GM23338 (cell line): ENCODE data around the gene DESI2. TPM values are rescaled to one million over a fixed set of nuclear protein-coding genes. Genes with fewer than 3 reads are reported as not detected.

ENCODE experiments used
- ATAC-seq: fragments of 200-7000 bp; cut with Tn5 transposase; 3 replicates; pipeline ENCODE4 v1.9.1; 2020
- DNase-seq: peaks from one replicate; pipeline ENCODE4 v3.0.0-alpha.2; 2015; ENCODE audit warnings: low spot score
- H2AFZ ChIP-seq: fragments of 200-600 bp; sonication (generic); 2 replicates; pipeline ENCODE4 v1.8.0; 2016; ENCODE audit warnings: antibody characterized with exemption, mild to moderate bottlenecking, moderate library complexity
- H3F3A ChIP-seq: fragments of 200-600 bp; sonication (generic); replicated peaks from 2 replicates; pipeline ENCODE4 v1.8.0; 2017; ENCODE audit warnings: antibody characterized with exemption, mixed run types, low read depth
- H3K27ac ChIP-seq: fragments of 200-600 bp; sonication (generic); 2 replicates; pipeline ENCODE4 v1.6.1; 2016; ENCODE audit warnings: low read depth
- H3K27me3 ChIP-seq: fragments of 200-600 bp; sonication (generic); 2 replicates; pipeline ENCODE4 v1.8.0; 2016; ENCODE audit warnings: mild to moderate bottlenecking, mixed run types, moderate library complexity; ENCODE audit not compliant: insufficient read depth
- H3K36me3 ChIP-seq: fragments of 200-600 bp; sonication (generic); 2 replicates; pipeline ENCODE4 v1.8.0; 2016; ENCODE audit warnings: mild to moderate bottlenecking; ENCODE audit not compliant: insufficient read depth
- H3K4me1 ChIP-seq: fragments of 200-600 bp; sonication (generic); 2 replicates; pipeline ENCODE4 v1.8.0; 2016; ENCODE audit warnings: mild to moderate bottlenecking, moderate library complexity; ENCODE audit not compliant: insufficient read depth
- H3K4me2 ChIP-seq: fragments of 200-600 bp; sonication (generic); 2 replicates; pipeline ENCODE4 v1.7.1; 2017; ENCODE audit warnings: mixed run types
- H3K4me3 ChIP-seq: fragments of 200-600 bp; sonication (generic); 2 replicates; pipeline ENCODE4 v1.6.1; 2016; ENCODE audit warnings: mixed run types
- H3K79me2 ChIP-seq: fragments of 200-600 bp; sonication (generic); replicated peaks from 2 replicates; pipeline ENCODE4 v1.8.0; 2017; ENCODE audit warnings: mild to moderate bottlenecking; ENCODE audit not compliant: insufficient read depth
- H3K9me2 ChIP-seq: fragments of 200-600 bp; sonication (generic); 2 replicates; pipeline ENCODE4 v1.8.0; 2017; ENCODE audit not compliant: insufficient read depth
- H4K20me1 ChIP-seq: fragments of 200-600 bp; sonication (generic); replicated peaks from 2 replicates; pipeline ENCODE4 v1.8.0; 2017; ENCODE audit warnings: mild to moderate bottlenecking; ENCODE audit not compliant: insufficient read depth
- H3K27ac Mint-ChIP-seq: 2 replicates; pipeline ENCODE4 v1.8.0; 2020; ENCODE audit warnings: inconsistent platforms, mild to moderate bottlenecking, moderate library complexity, mixed read lengths
- H3K27me3 Mint-ChIP-seq: 3 replicates; pipeline ENCODE4 v1.8.0; 2022; ENCODE audit warnings: low read depth, mild to moderate bottlenecking, moderate library complexity, mixed read lengths, inconsistent platforms; ENCODE audit not compliant: insufficient read depth, poor library complexity
- H3K36me3 Mint-ChIP-seq: 3 replicates; pipeline ENCODE4 v1.8.0; 2021; ENCODE audit warnings: low read depth, mild to moderate bottlenecking, inconsistent platforms, moderate library complexity, mixed read lengths
- H3K4me1 Mint-ChIP-seq: 3 replicates; pipeline ENCODE4 v1.8.0; 2020; ENCODE audit warnings: mild to moderate bottlenecking, inconsistent platforms, mixed read lengths
- H3K4me3 Mint-ChIP-seq: 3 replicates; pipeline ENCODE4 v1.8.0; 2021; ENCODE audit warnings: moderate library complexity, mild to moderate bottlenecking, inconsistent platforms, mixed read lengths
- H3K9me3 Mint-ChIP-seq: 3 replicates; pipeline ENCODE4 v1.8.0; 2020; ENCODE audit warnings: moderate library complexity, mild to moderate bottlenecking, inconsistent platforms, mixed read lengths
- CREB1 ChIP-seq: fragments of 250-450 bp; sonication (Bioruptor Pico); IDR thresholded peaks from 2 replicates; pipeline ENCODE4 v1.5.0; 2020; ENCODE audit warnings: low read depth, mild to moderate bottlenecking, moderate library complexity
- EZH2 ChIP-seq: fragments of 200-600 bp; sonication (generic); IDR thresholded peaks from one replicate; pipeline ENCODE4 v1.8.0; 2017; ENCODE audit warnings: antibody characterized with exemption, mild to moderate bottlenecking, low read depth; ENCODE audit not compliant: unreplicated experiment
- EZH2phosphoT487 ChIP-seq: fragments of 200-600 bp; sonication (generic); IDR thresholded peaks from one replicate; pipeline ENCODE4 v1.8.1; 2018; ENCODE audit warnings: antibody characterized with exemption; ENCODE audit not compliant: unreplicated experiment
- JUNB ChIP-seq: IDR thresholded peaks from one replicate; pipeline ENCODE4 v1.6.1; 2016; ENCODE audit warnings: antibody characterized with exemption; ENCODE audit not compliant: unreplicated experiment
- NANOG ChIP-seq: IDR thresholded peaks from 2 replicates; pipeline ENCODE4 v1.6.1; 2016; ENCODE audit warnings: antibody characterized with exemption, borderline replicate concordance
- POLR2AphosphoS5 ChIP-seq: IDR thresholded peaks from 2 replicates; pipeline ENCODE4 v1.6.1; 2016; ENCODE audit warnings: antibody characterized with exemption, low read depth
- STAT1 ChIP-seq: IDR thresholded peaks from one replicate; pipeline ENCODE4 v1.6.1; 2016; ENCODE audit warnings: antibody characterized with exemption; ENCODE audit not compliant: unreplicated experiment
- ZNF114 ChIP-seq: fragments of 250-450 bp; sonication (Bioruptor Pico); IDR thresholded peaks from 2 replicates; pipeline ENCODE4 v1.5.0; 2020; ENCODE audit warnings: mild to moderate bottlenecking, moderate library complexity
- ZNF331 ChIP-seq: fragments of 250-450 bp; sonication (Bioruptor Pico); IDR thresholded peaks from 2 replicates; pipeline ENCODE4 v1.5.0; 2020; ENCODE audit warnings: low read depth, mild to moderate bottlenecking, moderate library complexity
- long read RNA-seq: library from polyadenylated mRNA; unstranded; transcript quantifications from one replicate; pipeline ENCODE4 v2.0.0, GENCODE V29; 2020; ENCODE audit not compliant: unreplicated experiment
- polyA plus RNA-seq: library from polyadenylated mRNA; unstranded; fragments of >200 nt; fragmentation: Nextera tagmentation; extraction: Ambion mirVana; gene quantifications from 2 replicates; pipeline ENCODE4 v1.2.1, GENCODE V29; 2016
- total RNA-seq: library from RNA; depleted of rRNA; stranded (reverse); fragments of >200 nt; shearing (Covaris generic); gene quantifications from 2 replicates; pipeline ENCODE4 v1.2.3, GENCODE V29; 2014; rRNA removed
- TF ChIP-seq, protein P1 (sequence below): fragments of 250-450 bp; sonication (Bioruptor Pico); IDR thresholded peaks from 2 replicates; pipeline ENCODE4 v1.5.0; 2020; ENCODE audit warnings: mild to moderate bottlenecking, moderate library complexity
- TF ChIP-seq, protein P2 (sequence below): IDR thresholded peaks from 2 replicates; pipeline ENCODE4 v1.6.1; 2016; ENCODE audit warnings: antibody characterized with exemption
- TF ChIP-seq, protein P3 (sequence below): IDR thresholded peaks from one replicate; pipeline ENCODE4 v1.6.1; 2018; ENCODE audit warnings: antibody characterized with exemption; ENCODE audit not compliant: unreplicated experiment
- TF ChIP-seq, protein P4 (sequence below), 2 experiments: fragments of 200-600 bp in 1 of 2; sonication (generic) in 1 of 2; conservative IDR thresholded peaks; 2 replicates each; pipeline versions ENCODE4 v1.5.1 to v1.6.1; 2016 to 2017; ENCODE audit warnings: antibody characterized with exemption in 2 of 2, low read depth in 2 of 2, mild to moderate bottlenecking in 2 of 2, moderate library complexity in 1 of 2

DESI2 gene
- 145 and 175 TPM in 2 replicates for total RNA-seq
- polyA plus RNA-seq: 115 and 145 TPM in 2 replicates
- long read RNA-seq, full-length matches to known transcripts: 55 of 77 reads
- long read RNA-seq, partial matches to known transcripts: 2 of 77 reads
- long read RNA-seq, other reads (novel, unspliced or antisense): 20 of 77 reads

DNA sequence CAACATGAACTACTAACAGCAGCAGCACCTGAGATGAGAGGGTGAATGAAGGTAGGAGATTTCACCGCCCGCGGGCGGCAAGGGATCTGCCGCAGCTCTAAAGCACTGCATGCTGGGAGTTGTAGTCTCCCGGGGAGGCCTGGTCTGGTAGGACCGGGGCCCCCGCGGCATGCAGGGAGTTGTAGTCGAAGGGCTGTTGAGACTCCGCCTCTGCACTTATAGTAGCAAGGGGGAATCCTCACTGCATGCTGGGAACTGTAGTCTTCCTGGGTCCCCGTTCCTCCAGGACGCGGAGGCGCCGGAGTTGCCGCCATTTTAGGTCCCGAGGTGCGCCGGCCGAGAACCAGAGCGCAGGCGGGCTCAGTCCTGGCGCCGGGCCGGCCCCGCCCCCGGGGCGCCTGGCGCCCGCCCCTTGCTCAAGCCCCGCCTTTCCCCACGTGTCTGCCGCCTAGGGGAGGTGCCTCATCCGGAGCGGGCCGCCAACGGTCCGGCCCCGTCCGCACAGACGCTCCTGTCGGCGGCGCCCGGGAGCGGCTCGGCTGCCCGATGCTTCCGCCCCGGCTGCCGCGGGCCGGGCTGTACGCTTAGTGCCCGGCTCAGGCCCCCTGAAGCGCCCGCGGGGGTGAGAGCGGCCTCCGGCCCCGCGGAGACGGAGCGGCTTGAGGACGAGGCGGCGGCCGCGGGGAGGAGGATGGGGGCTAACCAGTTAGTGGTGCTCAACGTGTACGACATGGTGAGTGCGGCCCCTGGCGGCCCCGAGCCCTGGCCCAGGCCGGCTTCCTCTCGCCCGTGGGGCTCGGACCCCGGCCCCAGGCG is at the start of gene DESI2:
TSS of gene DESI2 (plus strand) at position 504 of the 816 bp plus-strand sequence. CDS start at position 692, 188 bp downstream.
- Mint-ChIP-seq H3K36me3 (peaks cover 11% of the 10 kb centered on the region), H3K27me3 (peaks cover 2% of the 10 kb centered on the region), H3K9me3 (no peaks in the 10 kb centered on the region), H3K27ac (peak within 1 kb of the TSS; percentile 94), H3K4me3 (peak within 1 kb of the TSS; percentile 80), H3K4me1 (peaks cover 37% of the 10 kb centered on the region)
- H3K4me3 ChIP-seq: peak within 1 kb of the TSS; percentile 97
- no peaks in the 10 kb centered on the region for H3K36me3 ChIP-seq
- ATAC-seq: peak; percentile 92
- no peaks in the 10 kb centered on the region for H3K27me3 ChIP-seq
- peaks cover 7% of the 10 kb centered on the region; the same call in 1 of the 2 replicates for H3K9me2 ChIP-seq
- peaks cover 19% of the 10 kb centered on the region; the same call in 1 of the 2 replicates for H4K20me1 ChIP-seq
- no peaks in the 10 kb centered on the region for H3F3A ChIP-seq
- H3K79me2 ChIP-seq: peaks cover 45% of the 10 kb centered on the region
- TF ChIP-seq STAT1 (no peak), ZNF114 (CRISPR knock-in tag) (no peak), POLR2AphosphoS5 (peak; percentile 88), JUNB (no peak), NANOG (peak; percentile 50; the same call in 1 of the 2 replicates), EZH2phosphoT487 (no peak), ZNF331 (CRISPR knock-in tag) (no peak), CREB1 (CRISPR knock-in tag) (peak; percentile 48), EZH2 (no peak)
- TF ChIP-seq, protein P1, sequence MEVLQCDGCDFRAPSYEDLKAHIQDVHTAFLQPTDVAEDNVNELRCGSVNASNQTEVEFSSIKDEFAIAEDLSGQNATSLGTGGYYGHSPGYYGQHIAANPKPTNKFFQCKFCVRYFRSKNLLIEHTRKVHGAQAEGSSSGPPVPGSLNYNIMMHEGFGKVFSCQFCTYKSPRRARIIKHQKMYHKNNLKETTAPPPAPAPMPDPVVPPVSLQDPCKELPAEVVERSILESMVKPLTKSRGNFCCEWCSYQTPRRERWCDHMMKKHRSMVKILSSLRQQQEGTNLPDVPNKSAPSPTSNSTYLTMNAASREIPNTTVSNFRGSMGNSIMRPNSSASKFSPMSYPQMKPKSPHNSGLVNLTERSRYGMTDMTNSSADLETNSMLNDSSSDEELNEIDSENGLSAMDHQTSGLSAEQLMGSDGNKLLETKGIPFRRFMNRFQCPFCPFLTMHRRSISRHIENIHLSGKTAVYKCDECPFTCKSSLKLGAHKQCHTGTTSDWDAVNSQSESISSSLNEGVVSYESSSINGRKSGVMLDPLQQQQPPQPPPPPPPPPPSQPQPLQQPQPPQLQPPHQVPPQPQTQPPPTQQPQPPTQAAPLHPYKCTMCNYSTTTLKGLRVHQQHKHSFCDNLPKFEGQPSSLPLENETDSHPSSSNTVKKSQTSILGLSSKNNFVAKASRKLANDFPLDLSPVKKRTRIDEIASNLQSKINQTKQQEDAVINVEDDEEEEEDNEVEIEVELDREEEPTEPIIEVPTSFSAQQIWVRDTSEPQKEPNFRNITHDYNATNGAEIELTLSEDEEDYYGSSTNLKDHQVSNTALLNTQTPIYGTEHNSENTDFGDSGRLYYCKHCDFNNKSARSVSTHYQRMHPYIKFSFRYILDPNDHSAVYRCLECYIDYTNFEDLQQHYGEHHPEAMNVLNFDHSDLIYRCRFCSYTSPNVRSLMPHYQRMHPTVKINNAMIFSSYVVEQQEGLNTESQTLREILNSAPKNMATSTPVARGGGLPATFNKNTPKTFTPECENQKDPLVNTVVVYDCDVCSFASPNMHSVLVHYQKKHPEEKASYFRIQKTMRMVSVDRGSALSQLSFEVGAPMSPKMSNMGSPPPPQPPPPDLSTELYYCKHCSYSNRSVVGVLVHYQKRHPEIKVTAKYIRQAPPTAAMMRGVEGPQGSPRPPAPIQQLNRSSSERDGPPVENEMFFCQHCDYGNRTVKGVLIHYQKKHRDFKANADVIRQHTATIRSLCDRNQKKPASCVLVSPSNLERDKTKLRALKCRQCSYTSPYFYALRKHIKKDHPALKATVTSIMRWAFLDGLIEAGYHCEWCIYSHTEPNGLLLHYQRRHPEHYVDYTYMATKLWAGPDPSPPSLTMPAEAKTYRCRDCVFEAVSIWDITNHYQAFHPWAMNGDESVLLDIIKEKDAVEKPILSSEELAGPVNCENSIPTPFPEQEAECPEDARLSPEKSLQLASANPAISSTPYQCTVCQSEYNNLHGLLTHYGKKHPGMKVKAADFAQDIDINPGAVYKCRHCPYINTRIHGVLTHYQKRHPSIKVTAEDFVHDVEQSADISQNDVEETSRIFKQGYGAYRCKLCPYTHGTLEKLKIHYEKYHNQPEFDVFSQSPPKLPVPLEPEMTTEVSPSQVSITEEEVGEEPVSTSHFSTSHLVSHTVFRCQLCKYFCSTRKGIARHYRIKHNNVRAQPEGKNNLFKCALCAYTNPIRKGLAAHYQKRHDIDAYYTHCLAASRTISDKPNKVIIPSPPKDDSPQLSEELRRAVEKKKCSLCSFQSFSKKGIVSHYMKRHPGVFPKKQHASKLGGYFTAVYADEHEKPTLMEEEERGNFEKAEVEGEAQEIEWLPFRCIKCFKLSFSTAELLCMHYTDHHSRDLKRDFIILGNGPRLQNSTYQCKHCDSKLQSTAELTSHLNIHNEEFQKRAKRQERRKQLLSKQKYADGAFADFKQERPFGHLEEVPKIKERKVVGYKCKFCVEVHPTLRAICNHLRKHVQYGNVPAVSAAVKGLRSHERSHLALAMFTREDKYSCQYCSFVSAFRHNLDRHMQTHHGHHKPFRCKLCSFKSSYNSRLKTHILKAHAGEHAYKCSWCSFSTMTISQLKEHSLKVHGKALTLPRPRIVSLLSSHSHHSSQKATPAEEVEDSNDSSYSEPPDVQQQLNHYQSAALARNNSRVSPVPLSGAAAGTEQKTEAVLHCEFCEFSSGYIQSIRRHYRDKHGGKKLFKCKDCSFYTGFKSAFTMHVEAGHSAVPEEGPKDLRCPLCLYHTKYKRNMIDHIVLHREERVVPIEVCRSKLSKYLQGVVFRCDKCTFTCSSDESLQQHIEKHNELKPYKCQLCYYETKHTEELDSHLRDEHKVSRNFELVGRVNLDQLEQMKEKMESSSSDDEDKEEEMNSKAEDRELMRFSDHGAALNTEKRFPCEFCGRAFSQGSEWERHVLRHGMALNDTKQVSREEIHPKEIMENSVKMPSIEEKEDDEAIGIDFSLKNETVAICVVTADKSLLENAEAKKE: no peak
- TF ChIP-seq, protein P2, sequence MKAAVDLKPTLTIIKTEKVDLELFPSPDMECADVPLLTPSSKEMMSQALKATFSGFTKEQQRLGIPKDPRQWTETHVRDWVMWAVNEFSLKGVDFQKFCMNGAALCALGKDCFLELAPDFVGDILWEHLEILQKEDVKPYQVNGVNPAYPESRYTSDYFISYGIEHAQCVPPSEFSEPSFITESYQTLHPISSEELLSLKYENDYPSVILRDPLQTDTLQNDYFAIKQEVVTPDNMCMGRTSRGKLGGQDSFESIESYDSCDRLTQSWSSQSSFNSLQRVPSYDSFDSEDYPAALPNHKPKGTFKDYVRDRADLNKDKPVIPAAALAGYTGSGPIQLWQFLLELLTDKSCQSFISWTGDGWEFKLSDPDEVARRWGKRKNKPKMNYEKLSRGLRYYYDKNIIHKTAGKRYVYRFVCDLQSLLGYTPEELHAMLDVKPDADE: peak; percentile 99
- TF ChIP-seq, protein P3, sequence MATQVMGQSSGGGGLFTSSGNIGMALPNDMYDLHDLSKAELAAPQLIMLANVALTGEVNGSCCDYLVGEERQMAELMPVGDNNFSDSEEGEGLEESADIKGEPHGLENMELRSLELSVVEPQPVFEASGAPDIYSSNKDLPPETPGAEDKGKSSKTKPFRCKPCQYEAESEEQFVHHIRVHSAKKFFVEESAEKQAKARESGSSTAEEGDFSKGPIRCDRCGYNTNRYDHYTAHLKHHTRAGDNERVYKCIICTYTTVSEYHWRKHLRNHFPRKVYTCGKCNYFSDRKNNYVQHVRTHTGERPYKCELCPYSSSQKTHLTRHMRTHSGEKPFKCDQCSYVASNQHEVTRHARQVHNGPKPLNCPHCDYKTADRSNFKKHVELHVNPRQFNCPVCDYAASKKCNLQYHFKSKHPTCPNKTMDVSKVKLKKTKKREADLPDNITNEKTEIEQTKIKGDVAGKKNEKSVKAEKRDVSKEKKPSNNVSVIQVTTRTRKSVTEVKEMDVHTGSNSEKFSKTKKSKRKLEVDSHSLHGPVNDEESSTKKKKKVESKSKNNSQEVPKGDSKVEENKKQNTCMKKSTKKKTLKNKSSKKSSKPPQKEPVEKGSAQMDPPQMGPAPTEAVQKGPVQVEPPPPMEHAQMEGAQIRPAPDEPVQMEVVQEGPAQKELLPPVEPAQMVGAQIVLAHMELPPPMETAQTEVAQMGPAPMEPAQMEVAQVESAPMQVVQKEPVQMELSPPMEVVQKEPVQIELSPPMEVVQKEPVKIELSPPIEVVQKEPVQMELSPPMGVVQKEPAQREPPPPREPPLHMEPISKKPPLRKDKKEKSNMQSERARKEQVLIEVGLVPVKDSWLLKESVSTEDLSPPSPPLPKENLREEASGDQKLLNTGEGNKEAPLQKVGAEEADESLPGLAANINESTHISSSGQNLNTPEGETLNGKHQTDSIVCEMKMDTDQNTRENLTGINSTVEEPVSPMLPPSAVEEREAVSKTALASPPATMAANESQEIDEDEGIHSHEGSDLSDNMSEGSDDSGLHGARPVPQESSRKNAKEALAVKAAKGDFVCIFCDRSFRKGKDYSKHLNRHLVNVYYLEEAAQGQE: no peak
- TF ChIP-seq, protein P4, sequence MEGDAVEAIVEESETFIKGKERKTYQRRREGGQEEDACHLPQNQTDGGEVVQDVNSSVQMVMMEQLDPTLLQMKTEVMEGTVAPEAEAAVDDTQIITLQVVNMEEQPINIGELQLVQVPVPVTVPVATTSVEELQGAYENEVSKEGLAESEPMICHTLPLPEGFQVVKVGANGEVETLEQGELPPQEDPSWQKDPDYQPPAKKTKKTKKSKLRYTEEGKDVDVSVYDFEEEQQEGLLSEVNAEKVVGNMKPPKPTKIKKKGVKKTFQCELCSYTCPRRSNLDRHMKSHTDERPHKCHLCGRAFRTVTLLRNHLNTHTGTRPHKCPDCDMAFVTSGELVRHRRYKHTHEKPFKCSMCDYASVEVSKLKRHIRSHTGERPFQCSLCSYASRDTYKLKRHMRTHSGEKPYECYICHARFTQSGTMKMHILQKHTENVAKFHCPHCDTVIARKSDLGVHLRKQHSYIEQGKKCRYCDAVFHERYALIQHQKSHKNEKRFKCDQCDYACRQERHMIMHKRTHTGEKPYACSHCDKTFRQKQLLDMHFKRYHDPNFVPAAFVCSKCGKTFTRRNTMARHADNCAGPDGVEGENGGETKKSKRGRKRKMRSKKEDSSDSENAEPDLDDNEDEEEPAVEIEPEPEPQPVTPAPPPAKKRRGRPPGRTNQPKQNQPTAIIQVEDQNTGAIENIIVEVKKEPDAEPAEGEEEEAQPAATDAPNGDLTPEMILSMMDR (conservative IDR thresholded peaks at IDR 0.05; ENCODE audit: low read depth in 2 of 2): peak; percentile 38 to 44
- H2AFZ ChIP-seq: peak within 1 kb of the TSS; percentile 88
- H3K27ac ChIP-seq: peak within 1 kb of the TSS; percentile 97
- H3K4me2 ChIP-seq: peak within 1 kb of the TSS; percentile 77
- peak; percentile 100 for DNase-seq
- H3K4me1 ChIP-seq: peaks cover 30% of the 10 kb centered on the region
